ENCODE data around the gene JAM3. TPM values are rescaled to one million over a fixed set of nuclear protein-coding genes. Genes with fewer than 3 reads are reported as not detected.

Gene JAM3
- total and polyA plus RNA-seq, 2 of the 13 experiments (the other 11 are each of a cell fraction or from before 2014, with no cell fraction given): 0.98 to 2.8 TPM

- H3K4me1 ChIP-seq (ENCODE audit: insufficient read depth, low read length): no peaks in the 10 kb centered on the region
- H3K9ac ChIP-seq (ENCODE audit: insufficient read depth, low read depth, low read length): no peak overlapping the region
- intact Hi-C loops (cut with micrococcal nuclease; ENCODE audit: unreplicated experiment): loop anchor here (1.0 to 2.0 kb wide), 2 partner anchors 48 to 89 kb away; no protein-coding TSS in a partner anchor
- ATAC-seq: peak; percentile 92
- H3K9me3 ChIP-seq (ENCODE audit: low read length): no peaks in the 10 kb centered on the region
- peaks cover 9 to 49% of the 10 kb centered on the region in 2 experiments; a peak in 4 of 5 replicates for H3K27me3 ChIP-seq (ENCODE audit: control insufficient read depth in 1 of 2, insufficient read depth in 2 of 2, low read length in 2 of 2)
- H3K4me2 ChIP-seq (ENCODE audit: low read depth, low read length): peak overlapping the region; percentile 45; the same call in 1 of the 2 replicates
- H3K27ac ChIP-seq (ENCODE audit: extremely low read length, insufficient read depth, low read length): no peak overlapping the region
- WGBS (ENCODE audit: low lambda C conversion rate): 58% methylated on average over 24 of the region's 43 CpGs
- FAIRE-seq: no peak
- POLR2A ChIA-PET: no interaction called here
- CTCF ChIA-PET (ENCODE audit: low intra/inter-chr PET ratio, low total read pairs): interaction anchor here (2.3 to 2.5 kb wide), 2 partner anchors 48 to 89 kb away, joined by 9 to 22 read pairs; no protein-coding TSS in a partner anchor
- no peak overlapping the region for H2AFZ ChIP-seq (ENCODE audit: low read length)
- peak overlapping the region in 1 of 3 experiments; percentile 28; a peak in 1 of 6 replicates for H3K4me3 ChIP-seq (replicated peaks in 1 of 3; ENCODE audit: insufficient read depth in 1 of 3, low read depth in 2 of 3, low read length in 3 of 3)
- H3K79me2 ChIP-seq (ENCODE audit: insufficient read depth, low read length): no peaks in the 10 kb centered on the region
- no TSS peak for BruUV-seq (replicated peaks)
- H4K20me1 ChIP-seq (ENCODE audit: insufficient read depth, low read length): no peaks in the 10 kb centered on the region
- H3K36me3 ChIP-seq (replicated peaks in 1 of 2; ENCODE audit: control insufficient read depth in 1 of 2, insufficient read depth in 2 of 2, low read length in 2 of 2): no peaks in the 10 kb centered on the region
- peak; percentile 32 for DNase-seq (ENCODE audit: low spot score)
- in situ Hi-C loops (cut with HindIII; ENCODE audit: extremely low pct_ligation_motif_present, low pct_unique_long_range_greater_than_20kb): no loop called here
- 0 out of 2 replicates have a peak, but pooled peaks have one; percentile 28 for TF ChIP-seq NFKB2 (CRISPR knock-in tag; IDR thresholded peaks at IDR 0.05; ENCODE audit: borderline replicate concordance)
- no peak for TF ChIP-seq ZNF746 (CRISPR knock-in tag; IDR thresholded peaks at IDR 0.05)
- TF ChIP-seq SMC3 (IDR thresholded peaks at IDR 0.05; ENCODE audit: low read length): peak; percentile 36; the same call in 1 of the 2 replicates
- no peak for TF ChIP-seq ZNF556 (CRISPR knock-in tag; IDR thresholded peaks at IDR 0.05; ENCODE audit: borderline replicate concordance)
- TF ChIP-seq SOX13 (IDR thresholded peaks at IDR 0.05): no peak
- no peak for TF ChIP-seq SOX13 (CRISPR knock-in tag; conservative IDR thresholded peaks at IDR 0.05 in 1 of 2, IDR thresholded peaks at IDR 0.05 in 1 of 2)
- no peak for TF ChIP-seq RBM22 (optimal IDR thresholded peaks at IDR 0.05; ENCODE audit: low read length)
- TF ChIP-seq NFATC3 (CRISPR knock-in tag; IDR thresholded peaks at IDR 0.05): no peak
- no peak for TF ChIP-seq PHF21A (CRISPR knock-in tag; IDR thresholded peaks at IDR 0.05)
- TF ChIP-seq SIN3A (IDR thresholded peaks at IDR 0.05; ENCODE audit: borderline replicate concordance, low read depth, low read length): no peak
- no peak for TF ChIP-seq ZMYM4 (CRISPR knock-in tag; IDR thresholded peaks at IDR 0.05)
- TF ChIP-seq MLXIP (CRISPR knock-in tag; IDR thresholded peaks at IDR 0.05; ENCODE audit: borderline replicate concordance): no peak
- TF ChIP-seq HHEX (CRISPR knock-in tag; IDR thresholded peaks at IDR 0.05): no peak
- no peak for TF ChIP-seq HNF1A (IDR thresholded peaks at IDR 0.05; ENCODE audit: low read depth)
- no peak for TF ChIP-seq HNF1A (CRISPR knock-in tag; IDR thresholded peaks at IDR 0.05; ENCODE audit: borderline replicate concordance)
- no peak for TF ChIP-seq FOXM1 (CRISPR knock-in tag; IDR thresholded peaks at IDR 0.05)
- no peak for TF ChIP-seq FOXC1 (CRISPR knock-in tag; IDR thresholded peaks at IDR 0.05; ENCODE audit: borderline replicate concordance)
Observed at GRCh38 chr11:134050541-134051383, 18.1 kb upstream of the JAM3 start.
